Measurements from ENCODE around the gene SBF2. TPM values are rescaled to one million over a fixed set of nuclear protein-coding genes. Genes with fewer than 3 reads are reported as not detected.

Gene SBF2
- polyA plus RNA-seq, 1 experiment: 44.4 TPM

DNA sequence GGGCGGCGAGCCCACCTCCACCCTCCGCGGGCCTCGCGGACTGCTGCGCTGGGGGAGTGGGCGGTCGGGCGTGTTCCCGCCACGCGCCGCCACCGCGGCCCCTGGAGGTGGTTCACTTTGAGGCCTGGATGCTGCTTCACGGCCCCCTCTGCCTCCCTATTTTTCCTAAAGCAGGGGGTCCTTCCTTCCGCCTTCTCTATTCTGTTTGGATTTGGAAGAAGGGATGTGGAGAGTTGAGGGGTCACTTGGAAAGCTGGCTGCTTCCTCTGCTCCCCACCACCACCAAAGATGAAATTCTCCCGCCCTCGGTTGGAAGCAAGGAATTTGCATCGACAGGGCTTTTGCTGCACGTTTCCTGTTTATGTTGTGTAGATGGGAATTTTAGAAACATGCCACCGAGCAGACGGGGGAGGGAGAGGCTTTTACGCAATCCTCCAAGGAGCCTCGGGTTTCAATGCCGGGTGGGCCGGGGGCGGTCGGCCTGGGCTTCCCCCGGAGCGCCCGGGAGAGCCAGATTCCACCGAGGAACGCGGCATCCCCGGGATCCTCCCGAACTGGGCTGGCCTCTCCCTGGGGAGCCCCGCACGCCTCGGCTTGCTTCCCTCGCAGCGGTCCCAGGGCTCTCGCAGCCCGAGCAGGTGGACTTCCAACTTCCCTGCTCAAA, 403 bp upstream of the SBF2 start:
- H3K9me3 ChIP-seq (ENCODE audit: control insufficient read depth, insufficient read depth, low read length): no peaks in the 10 kb centered on the region
- H3K27ac ChIP-seq (ENCODE audit: low read depth, low read length): peak overlapping the region; percentile 92
- no peaks in the 10 kb centered on the region for H3K27me3 ChIP-seq (ENCODE audit: control insufficient read depth, insufficient read depth, low read length)
- POLR2A ChIA-PET: interaction anchor here (0.6 kb wide), 1 partner anchor 10 kb away, joined by 3 read pairs; no protein-coding TSS in a partner anchor
- TF ChIP-seq, protein P1, sequence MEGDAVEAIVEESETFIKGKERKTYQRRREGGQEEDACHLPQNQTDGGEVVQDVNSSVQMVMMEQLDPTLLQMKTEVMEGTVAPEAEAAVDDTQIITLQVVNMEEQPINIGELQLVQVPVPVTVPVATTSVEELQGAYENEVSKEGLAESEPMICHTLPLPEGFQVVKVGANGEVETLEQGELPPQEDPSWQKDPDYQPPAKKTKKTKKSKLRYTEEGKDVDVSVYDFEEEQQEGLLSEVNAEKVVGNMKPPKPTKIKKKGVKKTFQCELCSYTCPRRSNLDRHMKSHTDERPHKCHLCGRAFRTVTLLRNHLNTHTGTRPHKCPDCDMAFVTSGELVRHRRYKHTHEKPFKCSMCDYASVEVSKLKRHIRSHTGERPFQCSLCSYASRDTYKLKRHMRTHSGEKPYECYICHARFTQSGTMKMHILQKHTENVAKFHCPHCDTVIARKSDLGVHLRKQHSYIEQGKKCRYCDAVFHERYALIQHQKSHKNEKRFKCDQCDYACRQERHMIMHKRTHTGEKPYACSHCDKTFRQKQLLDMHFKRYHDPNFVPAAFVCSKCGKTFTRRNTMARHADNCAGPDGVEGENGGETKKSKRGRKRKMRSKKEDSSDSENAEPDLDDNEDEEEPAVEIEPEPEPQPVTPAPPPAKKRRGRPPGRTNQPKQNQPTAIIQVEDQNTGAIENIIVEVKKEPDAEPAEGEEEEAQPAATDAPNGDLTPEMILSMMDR (IDR thresholded peaks at IDR 0.05; ENCODE audit: low read depth, low read length): no peak
- DNase-seq (ENCODE audit: low read depth, low spot score): no peak
- CTCF ChIA-PET: no interaction called here
- H3K4me3 ChIP-seq (ENCODE audit: low read depth, low read length): peak overlapping the region; percentile 77

DNA sequence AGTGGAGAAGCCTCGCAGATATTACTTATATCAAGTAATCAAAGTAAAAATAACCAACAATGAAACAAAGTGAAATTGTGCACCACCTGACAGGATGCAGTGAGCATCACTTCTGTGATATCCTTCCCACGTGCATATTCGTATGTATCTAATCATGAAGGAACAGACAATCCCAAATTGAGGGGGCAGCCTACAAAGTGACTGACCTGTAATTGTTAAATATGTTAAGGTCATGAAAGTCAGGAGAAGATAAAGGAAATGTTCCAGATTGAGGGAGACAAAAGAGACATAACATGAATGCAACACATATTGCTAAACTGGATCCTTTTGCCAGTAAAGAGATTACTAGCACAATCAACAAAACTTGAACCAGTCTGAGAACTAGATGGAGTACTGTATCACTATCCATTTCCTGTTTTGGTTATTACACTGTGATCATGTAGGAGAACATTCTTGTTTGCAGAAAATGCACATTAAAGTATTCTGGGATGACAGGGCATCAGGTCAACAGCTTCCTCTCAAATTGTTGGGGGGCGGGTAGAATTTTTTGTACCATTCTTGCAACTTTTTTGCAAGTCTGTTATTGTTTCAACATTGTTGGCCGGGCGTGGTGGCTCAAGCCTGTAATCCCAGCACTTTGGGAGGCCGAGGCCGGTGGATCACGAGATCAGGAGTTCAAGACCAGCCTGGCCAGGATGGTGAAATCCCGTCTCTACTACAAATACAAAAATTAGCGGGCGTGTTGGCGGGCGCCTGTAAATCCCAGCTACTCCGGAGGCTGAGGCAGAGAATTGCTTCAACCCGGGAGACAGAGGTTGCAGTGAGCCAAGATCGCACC, 2.0 kb downstream of the SBF2 start:
- ChIA-PET CTCF (interaction anchor here (0.6 to 1.2 kb wide), 2 partner anchors 84 to 474 kb away, joined by 3 to 8 read pairs; no protein-coding TSS in a partner anchor), POLR2A (interaction anchor here (1.9 kb wide), 1 partner anchor 13 kb away, joined by 8 read pairs; the partner anchor contains the start of gene ADM)
- TF ChIP-seq, protein P1 (IDR thresholded peaks at IDR 0.05; ENCODE audit: low read depth, low read length): no peak
- peak overlapping the region; percentile 15; the same call in 1 of the 2 replicates for H3K4me3 ChIP-seq (ENCODE audit: low read depth, low read length)
- H3K27ac ChIP-seq (ENCODE audit: low read depth, low read length): no peak overlapping the region
- no peaks in the 10 kb centered on the region for H3K27me3 ChIP-seq (ENCODE audit: control insufficient read depth, insufficient read depth, low read length)
- DNase-seq (ENCODE audit: low read depth, low spot score): no peak
- H3K9me3 ChIP-seq (ENCODE audit: control insufficient read depth, insufficient read depth, low read length): no peaks in the 10 kb centered on the region; the same call in 1 of the 2 replicates

DNA sequence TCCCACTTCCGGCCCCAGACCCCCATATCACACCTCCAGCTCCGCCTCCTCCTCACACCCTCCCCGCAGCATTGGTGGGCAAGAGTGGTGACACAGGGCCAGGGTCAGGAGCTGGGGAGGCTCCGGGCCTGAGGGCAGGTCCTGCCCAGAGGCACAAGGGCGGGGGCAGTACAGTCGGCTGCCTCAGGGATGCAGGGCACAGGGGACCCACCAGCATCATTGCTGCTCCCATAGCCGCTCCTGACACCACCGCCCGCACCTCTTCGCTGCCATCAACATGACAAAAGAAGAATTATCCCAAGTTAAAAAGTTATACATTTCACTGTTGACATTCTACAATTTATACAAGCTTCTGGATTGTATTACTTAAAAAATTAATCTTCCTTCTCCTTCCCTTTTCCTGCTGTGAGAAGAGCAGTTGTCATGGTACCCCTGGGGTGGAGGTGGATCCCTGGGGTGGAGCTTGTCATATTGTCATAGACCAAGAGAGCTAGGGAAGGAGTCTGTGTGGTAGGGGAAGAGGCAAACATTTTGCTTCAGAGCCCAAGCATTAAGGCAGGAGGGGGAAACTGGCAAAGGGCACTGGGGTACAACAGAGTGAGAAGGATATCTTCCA, 4.1 kb downstream of the SBF2 start:
- Histone ChIP-seq H3K4me3 (ENCODE audit: low read depth, low read length) (no peak overlapping the region), H3K9me3 (ENCODE audit: control insufficient read depth, insufficient read depth, low read length) (no peaks in the 10 kb centered on the region; the same call in 1 of the 2 replicates), H3K27me3 (ENCODE audit: control insufficient read depth, insufficient read depth, low read length) (no peaks in the 10 kb centered on the region), H3K27ac (ENCODE audit: low read depth, low read length) (no peak overlapping the region)
- no peak for DNase-seq (ENCODE audit: low read depth, low spot score)
- ChIA-PET POLR2A (no interaction called here), CTCF (interaction anchor here (1.6 kb wide), 1 partner anchor 12 kb away, joined by 3 read pairs; no protein-coding TSS in a partner anchor)
- TF ChIP-seq, protein P1 (IDR thresholded peaks at IDR 0.05; ENCODE audit: low read depth, low read length): no peak

DNA sequence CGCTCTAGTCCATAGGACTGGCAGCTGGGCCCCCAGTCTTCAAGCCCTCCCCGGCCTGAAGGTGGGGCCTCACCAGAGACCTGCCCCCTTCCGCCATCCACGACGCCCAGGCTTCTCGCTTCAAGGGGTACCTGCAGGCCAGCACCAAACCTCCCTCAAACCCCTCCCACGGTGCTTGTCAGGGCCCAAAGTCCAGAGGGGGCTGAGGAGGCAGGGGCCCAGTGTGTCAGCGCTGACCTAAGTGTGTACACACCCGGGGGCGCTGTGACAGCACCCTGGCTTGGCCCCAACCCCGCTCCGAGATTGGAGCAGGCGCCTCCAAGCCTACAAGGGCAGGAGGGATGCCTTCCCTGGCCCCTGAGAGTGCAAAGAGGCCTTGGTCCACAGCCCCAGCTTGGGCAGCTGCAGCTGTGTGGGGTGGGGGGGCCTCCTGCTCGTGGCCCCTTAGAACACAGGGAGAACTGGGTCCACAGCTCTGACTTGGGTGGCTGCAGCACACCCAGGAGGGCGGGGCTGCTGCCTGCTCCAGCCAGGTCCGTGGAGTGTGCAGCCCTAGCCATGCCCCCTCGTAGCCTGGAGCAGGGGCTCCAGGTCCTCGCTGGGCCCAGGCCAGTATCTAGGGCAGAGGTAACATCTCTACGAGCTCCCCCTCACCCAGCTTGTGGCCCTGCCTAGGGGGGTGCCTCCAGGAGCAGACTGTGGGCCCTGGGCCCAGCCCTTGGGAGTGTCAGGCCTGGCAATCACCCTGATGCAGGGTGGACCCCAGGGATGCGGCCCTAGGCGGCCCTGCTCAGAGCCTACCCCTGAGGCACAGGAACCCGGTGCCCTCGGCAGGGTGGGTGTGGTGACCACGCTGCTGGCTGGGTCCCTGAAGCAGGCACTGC, 4.9 kb downstream of the SBF2 start:
- H3K27me3 ChIP-seq (ENCODE audit: control insufficient read depth, insufficient read depth, low read length): no peaks in the 10 kb centered on the region
- DNase-seq (ENCODE audit: low read depth, low spot score): no peak
- H3K9me3 ChIP-seq (ENCODE audit: control insufficient read depth, insufficient read depth, low read length): no peaks in the 10 kb centered on the region; the same call in 1 of the 2 replicates
- TF ChIP-seq, protein P1 (IDR thresholded peaks at IDR 0.05; ENCODE audit: low read depth, low read length): no peak
- H3K27ac ChIP-seq (ENCODE audit: low read depth, low read length): no peak overlapping the region
- CTCF ChIA-PET: no interaction called here
- POLR2A ChIA-PET: interaction anchor here (1.5 kb wide), 1 partner anchor 16 kb away, joined by 7 read pairs; the partner anchor contains the start of gene ADM
- no peak overlapping the region for H3K4me3 ChIP-seq (ENCODE audit: low read depth, low read length)

All from AG04450 (cell line).